ENCODE measurements around the gene MYO9A. TPM values are rescaled to one million over a fixed set of nuclear protein-coding genes. Genes with fewer than 3 reads are reported as not detected.

The MYO9A gene
- total RNA-seq, 2 donors from 2014 or later, result 24.0 to 28.6 TPM

DNA sequence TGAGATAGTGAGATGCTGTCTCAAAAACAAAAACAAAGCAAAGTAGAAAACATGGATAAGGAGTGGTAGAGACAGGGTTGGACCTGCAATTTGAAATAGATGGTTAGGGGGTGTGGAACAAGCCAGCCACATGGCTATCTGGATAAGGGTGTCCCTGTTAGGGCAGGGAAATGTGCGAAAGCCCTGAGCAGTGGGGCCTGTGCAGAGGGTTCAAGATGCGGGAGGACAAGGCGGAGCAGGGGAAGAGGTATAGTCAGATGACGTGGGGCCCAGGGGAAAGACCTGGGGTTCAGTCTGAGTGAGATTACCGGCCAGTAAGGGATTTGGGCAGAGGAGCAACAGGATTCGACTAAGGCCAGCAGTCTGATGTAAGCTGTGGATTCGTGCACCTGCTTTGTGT, 326.0 kb downstream of the MYO9A start:
- H3K9me3 Mint-ChIP-seq, result no peaks in the 10 kb centered on the region
- DNase-seq, result no peak
- no peak overlapping the region for H3K27ac Mint-ChIP-seq
- H3K36me3 Mint-ChIP-seq (ENCODE audit: insufficient read depth in 2 of 2), result no peaks in the 10 kb centered on the region
- no peak for ATAC-seq (replicated peaks in 1 of 2)
- no peaks in the 10 kb centered on the region for H3K4me1 Mint-ChIP-seq (ENCODE audit: low read depth)
- peaks cover 6% of the 10 kb centered on the region for H3K27me3 Mint-ChIP-seq (ENCODE audit: low read depth)
- H3K4me3 Mint-ChIP-seq, result no peak overlapping the region

DNA sequence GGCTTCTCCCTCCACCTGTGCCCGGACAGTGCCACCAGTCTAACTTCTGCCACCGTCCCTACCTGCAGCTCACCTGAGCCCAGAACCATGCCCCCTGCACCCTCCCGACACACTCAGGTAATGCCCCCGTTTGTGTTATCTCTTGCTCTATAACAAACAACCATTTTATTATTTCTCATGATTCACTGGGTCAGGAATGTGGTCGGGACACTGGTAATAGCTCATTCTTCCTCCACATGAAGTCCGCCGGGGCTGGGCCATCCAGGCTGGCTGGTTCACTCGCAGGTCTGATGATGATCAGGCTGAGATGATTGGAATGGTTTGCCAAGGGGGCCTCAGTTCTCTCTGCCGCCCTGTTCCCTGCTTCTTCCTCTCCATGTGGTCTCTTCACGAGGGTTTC, 327.9 kb downstream of the MYO9A start:
- Mint-ChIP-seq H3K27ac (no peak overlapping the region), H3K36me3 (ENCODE audit: insufficient read depth in 2 of 2) (no peaks in the 10 kb centered on the region), H3K9me3 (no peaks in the 10 kb centered on the region), H3K27me3 (ENCODE audit: low read depth) (peaks cover 17% of the 10 kb centered on the region), H3K4me1 (ENCODE audit: low read depth) (no peaks in the 10 kb centered on the region), H3K4me3 (no peak overlapping the region)
- no peak for ATAC-seq (replicated peaks in 1 of 2)
- no peak for DNase-seq

DNA sequence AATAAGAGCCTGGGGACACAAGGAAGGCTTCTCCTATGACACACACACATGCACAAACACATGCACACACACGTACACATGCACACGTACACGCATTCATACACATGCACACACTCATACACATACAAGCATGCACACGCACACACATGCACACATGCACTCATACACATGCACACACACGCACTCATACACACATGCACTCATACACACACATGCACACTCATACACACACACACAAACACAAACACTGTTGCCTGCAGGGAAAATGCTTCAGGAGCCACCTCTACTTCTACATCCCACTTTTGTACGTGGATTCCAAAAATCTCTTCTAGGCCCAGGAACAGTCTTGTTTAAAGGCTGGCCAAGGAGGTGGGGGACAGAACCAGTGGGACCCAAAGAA, 328.3 kb downstream of the MYO9A start:
- no peak overlapping the region for H3K27ac Mint-ChIP-seq
- no peaks in the 10 kb centered on the region for H3K4me1 Mint-ChIP-seq (ENCODE audit: low read depth)
- H3K4me3 Mint-ChIP-seq, result no peak overlapping the region
- H3K27me3 Mint-ChIP-seq (ENCODE audit: low read depth), result peaks cover 21% of the 10 kb centered on the region
- no peaks in the 10 kb centered on the region for H3K9me3 Mint-ChIP-seq
- DNase-seq (no peak), ATAC-seq (replicated peaks in 1 of 2) (no peak)
- no peaks in the 10 kb centered on the region for H3K36me3 Mint-ChIP-seq (ENCODE audit: insufficient read depth in 2 of 2)

DNA sequence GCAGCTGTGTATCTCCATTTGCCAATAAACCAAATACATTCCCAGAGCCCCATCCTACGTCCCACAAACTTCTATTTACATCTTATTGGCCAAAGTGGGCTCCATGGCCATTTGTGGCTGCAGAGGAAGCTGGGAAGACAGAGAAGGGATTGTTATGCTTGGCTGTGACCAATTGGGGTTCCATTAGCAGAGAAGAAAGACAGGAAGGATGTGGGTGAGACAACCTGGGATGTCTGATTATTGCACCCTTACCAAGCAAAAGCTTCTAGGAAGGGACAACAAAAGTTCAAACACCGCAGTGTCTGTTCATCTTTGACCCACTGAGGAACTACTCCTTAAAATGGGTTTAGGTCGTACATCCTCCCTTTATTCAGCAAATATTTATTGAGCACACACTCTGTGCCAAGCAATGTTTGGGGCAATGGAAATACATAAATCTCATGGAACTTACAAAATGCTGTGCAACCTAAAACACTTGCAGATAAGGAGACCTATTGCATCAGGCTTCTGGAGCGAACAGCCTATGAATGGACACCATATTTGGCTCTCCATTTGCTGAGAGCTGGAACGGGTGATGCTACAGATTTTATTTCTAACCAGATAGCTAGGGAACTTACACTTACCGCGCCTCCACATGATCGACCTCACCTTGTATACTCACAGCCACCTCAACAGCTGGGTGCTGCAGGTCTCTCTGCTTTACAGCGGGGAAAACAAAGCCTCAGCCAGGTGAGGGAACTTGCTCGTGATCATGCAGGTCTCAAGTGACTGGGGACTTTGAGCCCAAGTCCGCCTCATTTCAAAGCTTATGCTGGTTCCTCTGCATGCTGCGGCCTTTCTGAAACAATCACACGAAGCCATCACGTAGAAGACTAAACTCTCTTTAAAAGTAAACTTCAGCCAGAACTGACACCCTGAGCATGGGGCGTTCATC, 329.0 kb downstream of the MYO9A start:
- Mint-ChIP-seq H3K4me1 (ENCODE audit: low read depth) (no peaks in the 10 kb centered on the region), H3K27me3 (ENCODE audit: low read depth) (peaks cover 24% of the 10 kb centered on the region), H3K27ac (no peak overlapping the region), H3K4me3 (no peak overlapping the region), H3K36me3 (ENCODE audit: insufficient read depth in 2 of 2) (no peaks in the 10 kb centered on the region), H3K9me3 (no peaks in the 10 kb centered on the region)
- DNase-seq (no peak), ATAC-seq (replicated peaks in 1 of 2) (no peak)

DNA sequence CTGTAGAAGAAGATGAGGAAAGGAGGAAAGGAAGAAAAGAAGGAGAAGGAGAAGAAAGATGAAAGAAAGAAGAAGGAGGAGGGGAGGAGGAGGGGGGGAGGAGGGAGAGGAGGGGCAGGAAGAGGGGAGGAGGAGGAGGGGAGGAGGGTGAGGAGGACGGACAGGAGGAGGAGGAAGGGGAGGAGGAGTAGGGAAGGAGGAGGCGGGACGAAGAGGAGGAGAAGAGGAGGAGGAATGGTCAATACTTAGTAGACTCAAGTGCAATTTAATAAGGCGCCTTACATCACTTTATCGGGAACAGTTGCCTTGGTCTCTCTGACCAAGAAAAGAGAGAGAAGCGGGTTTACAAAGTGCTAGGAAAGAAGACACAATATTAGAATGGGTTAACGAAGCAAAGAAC, 331.3 kb downstream of the MYO9A start:
- no peaks in the 10 kb centered on the region for H3K4me1 Mint-ChIP-seq (ENCODE audit: low read depth)
- peaks cover 23% of the 10 kb centered on the region for H3K27me3 Mint-ChIP-seq (ENCODE audit: low read depth)
- H3K9me3 Mint-ChIP-seq, result no peaks in the 10 kb centered on the region
- H3K4me3 Mint-ChIP-seq, result no peak overlapping the region
- no peak overlapping the region for H3K27ac Mint-ChIP-seq
- no peaks in the 10 kb centered on the region for H3K36me3 Mint-ChIP-seq (ENCODE audit: insufficient read depth in 2 of 2)
- ATAC-seq (replicated peaks in 1 of 2) (no peak), DNase-seq (no peak)

DNA sequence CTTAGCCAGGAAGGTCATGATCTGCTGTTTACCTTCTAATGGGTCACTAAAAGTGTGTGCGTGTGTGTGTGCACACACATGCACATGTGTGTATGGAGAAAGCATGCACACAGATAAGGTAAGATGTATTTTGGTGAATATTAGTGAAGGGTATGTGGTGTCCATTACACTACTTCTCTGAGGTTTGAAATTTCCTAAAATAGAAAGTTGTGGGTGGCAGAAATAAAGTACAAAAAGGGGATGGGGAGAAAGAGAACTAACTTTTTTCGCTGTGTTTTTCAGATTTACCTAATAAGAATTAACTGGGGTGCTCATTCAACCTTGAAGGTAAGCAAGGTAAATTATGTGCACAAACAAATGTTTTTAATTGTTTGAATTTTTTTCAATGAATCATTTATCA, 332.0 kb downstream of the MYO9A start:
- Mint-ChIP-seq H3K27me3 (ENCODE audit: low read depth) (peaks cover 29% of the 10 kb centered on the region), H3K4me3 (no peak overlapping the region), H3K27ac (no peak overlapping the region), H3K36me3 (ENCODE audit: insufficient read depth in 2 of 2) (no peaks in the 10 kb centered on the region), H3K9me3 (no peaks in the 10 kb centered on the region), H3K4me1 (ENCODE audit: low read depth) (peaks cover 6% of the 10 kb centered on the region)
- DNase-seq (no peak), ATAC-seq (replicated peaks in 1 of 2) (no peak)

DNA sequence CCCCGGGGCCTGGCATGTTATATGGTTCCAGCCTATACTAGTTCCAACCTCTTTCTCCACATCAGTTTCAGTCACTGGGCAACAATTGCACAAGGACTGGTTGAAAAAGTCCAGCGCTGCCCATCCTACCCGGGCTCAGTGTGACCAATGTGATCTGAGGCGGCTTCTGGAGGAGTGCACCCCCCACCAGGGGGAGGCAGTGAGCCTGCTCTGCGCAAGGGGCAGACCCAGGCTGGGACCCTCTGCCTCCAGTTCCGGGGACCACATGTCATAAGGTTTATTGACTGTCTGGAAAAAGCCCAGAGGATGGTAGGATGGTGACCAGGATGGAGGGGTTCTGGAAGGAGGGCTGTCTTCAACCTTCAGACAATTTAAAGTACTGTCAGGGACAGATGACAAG, 333.2 kb downstream of the MYO9A start:
- H3K9me3 Mint-ChIP-seq, result no peaks in the 10 kb centered on the region
- peaks cover 40% of the 10 kb centered on the region for H3K27me3 Mint-ChIP-seq (ENCODE audit: low read depth)
- no peaks in the 10 kb centered on the region for H3K36me3 Mint-ChIP-seq (ENCODE audit: insufficient read depth in 2 of 2)
- no peak overlapping the region for H3K27ac Mint-ChIP-seq
- H3K4me1 Mint-ChIP-seq (ENCODE audit: low read depth), result peaks cover 17% of the 10 kb centered on the region
- H3K4me3 Mint-ChIP-seq, result no peak overlapping the region
- DNase-seq, result peak; percentile 15 to 18
- ATAC-seq (replicated peaks in 1 of 2), result no peak

DNA sequence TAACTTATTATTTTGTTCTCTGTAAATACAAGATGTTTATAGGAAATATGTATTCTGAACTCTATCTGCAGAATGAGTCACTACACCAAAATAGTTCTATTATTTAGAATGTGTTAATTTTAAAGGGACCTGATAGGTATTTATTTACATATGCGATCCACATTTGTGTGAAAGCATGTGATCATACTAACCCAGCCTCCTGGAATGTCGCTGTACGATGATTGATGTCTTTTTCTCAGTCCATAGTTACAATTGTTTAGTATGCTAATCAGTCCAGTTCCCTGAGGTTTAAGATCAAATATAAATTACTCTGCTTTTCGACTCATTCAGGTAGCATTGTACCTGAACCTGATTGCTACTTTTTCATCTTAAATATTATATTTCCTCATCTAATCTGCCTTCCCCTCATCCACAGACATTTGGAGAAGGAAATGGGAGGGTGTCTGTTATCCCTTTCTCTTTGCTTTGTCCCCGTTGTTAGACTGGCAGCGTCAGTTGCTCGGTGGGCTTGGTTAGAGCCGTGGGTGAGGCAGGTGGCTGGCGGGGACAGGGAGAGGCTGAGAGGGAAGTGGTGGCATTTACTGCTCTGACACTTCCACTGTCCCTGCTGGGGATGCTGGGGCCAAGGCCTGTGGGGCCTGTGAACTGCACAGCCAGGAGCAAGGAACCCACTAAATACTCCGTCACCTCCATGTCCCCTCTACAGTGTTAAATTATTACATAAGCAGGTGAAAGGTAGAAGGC, 335.4 kb downstream of the MYO9A start:
- Mint-ChIP-seq H3K27ac (no peak overlapping the region), H3K9me3 (no peaks in the 10 kb centered on the region), H3K4me3 (no peak overlapping the region), H3K4me1 (ENCODE audit: low read depth) (peaks cover 17% of the 10 kb centered on the region), H3K27me3 (ENCODE audit: low read depth) (peaks cover 40% of the 10 kb centered on the region), H3K36me3 (ENCODE audit: insufficient read depth in 2 of 2) (no peaks in the 10 kb centered on the region)
- ATAC-seq (replicated peaks in 1 of 2) (no peak), DNase-seq (no peak)

DNA sequence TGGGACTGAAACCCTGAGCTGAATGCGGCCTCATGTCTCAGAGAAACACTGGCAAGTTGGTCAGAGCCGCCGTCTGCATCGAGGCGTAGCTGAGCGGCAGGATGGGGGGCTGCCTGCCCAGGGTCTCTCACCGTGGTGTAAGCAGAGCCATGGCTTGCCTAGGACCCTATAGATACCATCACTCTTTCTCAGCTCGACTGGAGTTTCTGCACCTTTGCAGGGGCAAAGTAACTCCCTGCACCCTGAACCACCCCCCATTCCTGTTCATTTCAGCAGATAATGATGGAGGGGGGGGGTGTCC, 336.0 kb downstream of the MYO9A start:
- no peak overlapping the region for H3K27ac Mint-ChIP-seq

DNA sequence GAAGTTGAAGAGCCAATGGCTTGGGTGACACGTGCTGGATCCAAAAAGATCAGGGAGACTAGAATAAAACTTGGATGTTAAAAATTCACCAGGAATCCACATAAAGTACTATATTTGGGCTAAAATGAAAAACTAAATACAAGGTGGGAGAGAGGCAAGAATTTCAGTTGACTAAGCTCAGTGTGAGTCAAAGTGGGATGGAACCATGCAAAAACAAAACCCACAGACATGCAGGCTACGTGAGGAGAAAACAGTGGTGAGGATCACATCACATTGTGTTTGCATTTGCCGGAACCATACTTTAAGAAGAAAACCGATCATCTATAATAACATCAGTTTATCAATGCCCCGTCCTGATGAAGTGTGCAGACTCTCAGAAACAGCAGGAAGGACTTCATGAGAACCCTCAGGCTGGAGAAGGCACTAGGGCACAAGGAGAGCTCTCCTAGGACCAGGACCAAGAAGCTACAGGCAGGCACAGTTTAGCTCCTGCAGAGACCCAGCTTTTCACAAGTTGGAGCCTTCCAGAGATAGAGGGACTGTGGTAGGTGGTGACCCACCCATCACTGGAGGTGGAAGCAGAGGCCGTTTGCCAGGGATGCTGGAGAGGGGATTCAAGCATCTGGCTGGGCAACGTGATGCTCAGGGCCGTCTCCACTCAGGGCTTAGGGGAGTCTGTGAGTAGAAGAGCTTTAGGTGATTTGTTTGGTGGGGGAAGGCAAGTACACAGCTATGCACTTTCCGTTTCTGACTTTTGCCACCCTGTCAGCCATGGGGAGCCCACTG, 336.6 kb downstream of the MYO9A start:
- H3K27ac Mint-ChIP-seq, result peak overlapping the region; percentile 35
- H3K27me3 Mint-ChIP-seq (ENCODE audit: low read depth), result peaks cover 40% of the 10 kb centered on the region
- H3K36me3 Mint-ChIP-seq (ENCODE audit: insufficient read depth in 2 of 2), result no peaks in the 10 kb centered on the region
- ATAC-seq (replicated peaks in 1 of 2) (peak; percentile 71 to 89), DNase-seq (peak; percentile 7 to 46)
- H3K4me3 Mint-ChIP-seq, result peak overlapping the region in 1 of 2 donors; percentile 68
- no peaks in the 10 kb centered on the region for H3K9me3 Mint-ChIP-seq
- H3K4me1 Mint-ChIP-seq (ENCODE audit: low read depth), result peaks cover 17% of the 10 kb centered on the region

More for the DNA sequence above, 336.0 kb downstream of the MYO9A start:
- Mint-ChIP-seq H3K4me1 (ENCODE audit: low read depth) (peaks cover 17% of the 10 kb centered on the region), H3K27me3 (ENCODE audit: low read depth) (peaks cover 40% of the 10 kb centered on the region), H3K36me3 (ENCODE audit: insufficient read depth in 2 of 2) (no peaks in the 10 kb centered on the region), H3K9me3 (no peaks in the 10 kb centered on the region), H3K4me3 (peak overlapping the region in 1 of 2 donors; percentile 68)
- DNase-seq (no peak), ATAC-seq (replicated peaks in 1 of 2) (no peak)

DNA sequence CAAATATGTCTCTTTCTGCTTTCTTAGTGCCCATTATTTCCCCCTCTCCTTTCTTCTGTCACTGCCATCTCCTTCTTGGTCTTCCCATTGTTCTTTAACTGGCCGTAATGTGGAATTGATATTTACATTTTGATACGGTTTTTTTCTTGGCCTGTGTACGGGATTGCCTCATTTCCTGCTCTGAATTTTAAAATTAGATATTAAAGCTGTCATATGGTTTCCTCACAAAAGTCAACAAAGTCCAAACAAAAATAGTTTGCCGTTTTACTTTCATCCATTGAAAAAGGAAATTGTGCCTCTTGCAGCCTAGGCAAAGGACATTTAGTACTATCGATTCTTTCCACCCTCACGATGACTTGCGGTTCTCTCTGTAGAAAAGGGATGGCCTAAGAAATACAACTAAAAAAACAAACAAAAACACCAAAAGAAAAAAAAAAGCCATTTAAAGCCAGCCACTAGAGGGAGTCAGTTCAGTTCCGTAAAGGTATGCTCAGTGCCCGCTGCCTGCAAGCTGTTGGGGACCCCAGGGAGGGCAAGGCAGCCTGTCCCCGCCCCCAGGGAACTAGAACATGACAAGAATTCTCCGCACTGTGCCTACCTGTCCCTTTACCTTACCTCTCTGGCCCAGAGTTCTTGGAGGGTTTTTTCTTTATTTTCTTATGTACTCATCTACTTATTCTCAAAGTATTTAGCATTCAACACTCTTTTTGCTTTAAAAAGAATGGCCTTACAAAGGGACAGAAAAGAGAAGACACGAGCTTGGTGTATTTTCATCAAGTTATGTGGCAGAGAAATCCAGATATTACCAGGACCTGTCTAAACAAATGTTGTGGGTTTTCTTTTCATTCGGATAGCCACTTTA, 337.6 kb downstream of the MYO9A start:
- H3K4me3 Mint-ChIP-seq, result peak overlapping the region in 1 of 2 donors; percentile 40
- H3K9me3 Mint-ChIP-seq, result no peaks in the 10 kb centered on the region
- peak overlapping the region; percentile 92 for H3K27ac Mint-ChIP-seq
- peak; percentile 19 to 26 for DNase-seq
- no peaks in the 10 kb centered on the region for H3K36me3 Mint-ChIP-seq (ENCODE audit: insufficient read depth in 2 of 2)
- peaks cover 17% of the 10 kb centered on the region for H3K4me1 Mint-ChIP-seq (ENCODE audit: low read depth)
- H3K27me3 Mint-ChIP-seq (ENCODE audit: low read depth), result peaks cover 32% of the 10 kb centered on the region
- ATAC-seq (replicated peaks in 1 of 2), result peak; percentile 57 to 64

DNA sequence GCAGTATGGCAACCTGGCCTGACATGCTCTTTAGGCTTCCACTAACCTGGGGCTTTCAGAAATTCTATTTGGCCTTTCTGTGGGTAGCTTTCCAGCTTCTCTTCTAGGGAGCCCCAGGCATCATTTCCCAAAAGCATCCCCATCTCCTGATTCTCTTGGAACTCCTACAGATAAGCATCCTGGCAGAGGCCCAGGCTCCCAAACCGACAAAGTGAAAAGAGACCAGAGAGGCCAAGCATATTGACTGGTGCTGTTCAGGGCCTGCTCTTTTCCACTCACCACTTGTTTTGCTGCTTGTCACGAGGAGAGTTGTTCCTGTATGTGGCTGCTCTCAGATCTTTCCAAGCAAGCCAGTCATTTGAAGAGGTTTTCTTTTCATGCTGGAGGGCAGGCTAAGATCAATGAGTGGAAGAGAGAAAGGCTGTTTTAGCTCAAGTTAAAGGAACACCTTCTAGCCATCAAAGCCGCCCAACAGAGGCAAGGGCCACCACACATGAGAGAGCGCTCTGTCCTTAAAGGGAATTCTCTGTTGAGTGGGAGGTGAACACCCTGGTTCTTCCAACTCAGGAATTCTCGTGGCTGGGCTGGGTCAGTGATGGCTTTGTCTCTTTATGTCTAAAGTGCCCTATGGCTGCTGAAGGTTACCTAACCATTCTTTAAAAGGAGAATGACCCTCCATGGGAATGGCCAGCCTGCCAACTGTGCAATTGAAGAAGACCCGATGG, 338.7 kb downstream of the MYO9A start:
- no peak overlapping the region for H3K27ac Mint-ChIP-seq
- no peak for ATAC-seq (replicated peaks in 1 of 2)
- DNase-seq, result no peak
- H3K9me3 Mint-ChIP-seq, result no peaks in the 10 kb centered on the region
- H3K4me3 Mint-ChIP-seq, result no peak overlapping the region
- H3K4me1 Mint-ChIP-seq (ENCODE audit: low read depth), result peaks cover 17% of the 10 kb centered on the region
- peaks cover 22% of the 10 kb centered on the region for H3K27me3 Mint-ChIP-seq (ENCODE audit: low read depth)
- no peaks in the 10 kb centered on the region for H3K36me3 Mint-ChIP-seq (ENCODE audit: insufficient read depth in 2 of 2)

Data from activated T-cell treated with anti-CD3 and anti-CD28 coated beads, Interleukin-2, amount 50 U/mL, for 72 hours (primary cell).